ENCODE data around the gene LHFPL6.

GRCh38 chr13:39556866-39557265 lies 46.1 kb downstream of the LHFPL6 start:
- TF ChIP-seq POLR2A (IDR thresholded peaks at IDR 0.05), result no peak
- TF ChIP-seq, protein P1, sequence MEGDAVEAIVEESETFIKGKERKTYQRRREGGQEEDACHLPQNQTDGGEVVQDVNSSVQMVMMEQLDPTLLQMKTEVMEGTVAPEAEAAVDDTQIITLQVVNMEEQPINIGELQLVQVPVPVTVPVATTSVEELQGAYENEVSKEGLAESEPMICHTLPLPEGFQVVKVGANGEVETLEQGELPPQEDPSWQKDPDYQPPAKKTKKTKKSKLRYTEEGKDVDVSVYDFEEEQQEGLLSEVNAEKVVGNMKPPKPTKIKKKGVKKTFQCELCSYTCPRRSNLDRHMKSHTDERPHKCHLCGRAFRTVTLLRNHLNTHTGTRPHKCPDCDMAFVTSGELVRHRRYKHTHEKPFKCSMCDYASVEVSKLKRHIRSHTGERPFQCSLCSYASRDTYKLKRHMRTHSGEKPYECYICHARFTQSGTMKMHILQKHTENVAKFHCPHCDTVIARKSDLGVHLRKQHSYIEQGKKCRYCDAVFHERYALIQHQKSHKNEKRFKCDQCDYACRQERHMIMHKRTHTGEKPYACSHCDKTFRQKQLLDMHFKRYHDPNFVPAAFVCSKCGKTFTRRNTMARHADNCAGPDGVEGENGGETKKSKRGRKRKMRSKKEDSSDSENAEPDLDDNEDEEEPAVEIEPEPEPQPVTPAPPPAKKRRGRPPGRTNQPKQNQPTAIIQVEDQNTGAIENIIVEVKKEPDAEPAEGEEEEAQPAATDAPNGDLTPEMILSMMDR (IDR thresholded peaks at IDR 0.05), result no peak
